Esophagus muscularis mucosa (tissue), 4 donors: ENCODE results near the gene YAF2.

ENCODE experiments used
- EP300 ChIP-seq: sonication (generic); formaldehyde crosslinking; IDR thresholded peaks from one replicate; pipeline ENCODE4 v1.6.1; 2017; ENCODE audit warnings: antibody characterized with exemption
- POLR2A ChIP-seq: fragments of 450-650 bp; IDR thresholded peaks from one replicate; pipeline ENCODE4 v1.6.1; 2017; ENCODE audit warnings: antibody characterized with exemption, moderate library complexity, mild to moderate bottlenecking, low read depth
- POLR2AphosphoS5 ChIP-seq, 2 donors: sonication (generic); formaldehyde crosslinking; IDR thresholded peaks; one replicate each; pipeline ENCODE4 v1.6.1; 2017; ENCODE audit warnings: antibody characterized with exemption in 2 of 2
- TF ChIP-seq, protein P1 (sequence below), 3 experiments: fragments of 200-600 bp in 2 of 3; fragments of 450-650 bp in 1 of 3; sonication (generic) in 2 of 3; IDR thresholded peaks; one replicate each; pipeline ENCODE4 v1.5.1; 2017 to 2019; ENCODE audit warnings: antibody characterized with exemption in 3 of 3, mild to moderate bottlenecking in 2 of 3, moderate library complexity in 1 of 3

- no peak for TF ChIP-seq POLR2A
- no peak for TF ChIP-seq POLR2AphosphoS5 (IDR thresholded peaks at IDR 0.05)
- no peak for TF ChIP-seq EP300
- TF ChIP-seq, protein P1, sequence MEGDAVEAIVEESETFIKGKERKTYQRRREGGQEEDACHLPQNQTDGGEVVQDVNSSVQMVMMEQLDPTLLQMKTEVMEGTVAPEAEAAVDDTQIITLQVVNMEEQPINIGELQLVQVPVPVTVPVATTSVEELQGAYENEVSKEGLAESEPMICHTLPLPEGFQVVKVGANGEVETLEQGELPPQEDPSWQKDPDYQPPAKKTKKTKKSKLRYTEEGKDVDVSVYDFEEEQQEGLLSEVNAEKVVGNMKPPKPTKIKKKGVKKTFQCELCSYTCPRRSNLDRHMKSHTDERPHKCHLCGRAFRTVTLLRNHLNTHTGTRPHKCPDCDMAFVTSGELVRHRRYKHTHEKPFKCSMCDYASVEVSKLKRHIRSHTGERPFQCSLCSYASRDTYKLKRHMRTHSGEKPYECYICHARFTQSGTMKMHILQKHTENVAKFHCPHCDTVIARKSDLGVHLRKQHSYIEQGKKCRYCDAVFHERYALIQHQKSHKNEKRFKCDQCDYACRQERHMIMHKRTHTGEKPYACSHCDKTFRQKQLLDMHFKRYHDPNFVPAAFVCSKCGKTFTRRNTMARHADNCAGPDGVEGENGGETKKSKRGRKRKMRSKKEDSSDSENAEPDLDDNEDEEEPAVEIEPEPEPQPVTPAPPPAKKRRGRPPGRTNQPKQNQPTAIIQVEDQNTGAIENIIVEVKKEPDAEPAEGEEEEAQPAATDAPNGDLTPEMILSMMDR (IDR thresholded peaks at IDR 0.05) = no peak
Measured at GRCh38 chr12:42208574-42208973, 29.5 kb downstream of the YAF2 start.
